Endodermal cell (in vitro differentiated cells): ENCODE data around the gene ZNF76. TPM values are rescaled to one million over a fixed set of nuclear protein-coding genes. Genes with fewer than 3 reads are reported as not detected.
A peak's percentile ranks its signal among the peaks of the same experiment; 100 is the strongest.

Experiments used
- DNase-seq: peaks from one replicate; pipeline ENCODE4 v3.0.0-alpha.2; 2017
- H3K27ac ChIP-seq: 2 replicates; pipeline ENCODE4 v1.5.1; 2013; ENCODE audit warnings: mild to moderate bottlenecking, low read depth, low read length, moderate library complexity
- H3K27me3 ChIP-seq: 2 replicates; pipeline ENCODE4 v1.6.1; 2013; ENCODE audit warnings: mild to moderate bottlenecking, low read length, moderate library complexity; ENCODE audit not compliant: insufficient read depth, control insufficient read depth, poor library complexity, severe bottlenecking
- H3K36me3 ChIP-seq: 2 replicates; pipeline ENCODE4 v1.7.0; 2013; ENCODE audit warnings: mild to moderate bottlenecking, low read length, moderate library complexity; ENCODE audit not compliant: control insufficient read depth, insufficient read depth
- H3K4me1 ChIP-seq: one replicate; pipeline ENCODE4 v1.7.0; 2013; ENCODE audit warnings: low read length; ENCODE audit not compliant: control insufficient read depth, insufficient read depth
- H3K4me3 ChIP-seq: 2 replicates; pipeline ENCODE4 v1.5.1; 2013; ENCODE audit warnings: mild to moderate bottlenecking, low read length, moderate library complexity
- H3K9ac ChIP-seq: 2 replicates; pipeline ENCODE4 v1.6.1; 2013; ENCODE audit warnings: mild to moderate bottlenecking, low read length, moderate library complexity; ENCODE audit not compliant: poor library complexity, severe bottlenecking; ENCODE audit errors: extremely low read depth
- H3K9me3 ChIP-seq: 2 replicates; pipeline ENCODE4 v1.6.1; 2013; ENCODE audit warnings: mild to moderate bottlenecking, low read length, moderate library complexity; ENCODE audit not compliant: control insufficient read depth
- H3K27ac Mint-ChIP-seq: 2 replicates; pipeline ENCODE4 v1.8.0; 2020; ENCODE audit warnings: mixed read lengths
- H3K27me3 Mint-ChIP-seq: 2 replicates; pipeline ENCODE4 v1.8.0; 2021; ENCODE audit warnings: mild to moderate bottlenecking, mixed read lengths; ENCODE audit not compliant: insufficient read depth
- H3K36me3 Mint-ChIP-seq: 2 replicates; pipeline ENCODE4 v1.8.0; 2020; ENCODE audit warnings: low read depth, mixed read lengths
- H3K4me1 Mint-ChIP-seq: 2 replicates; pipeline ENCODE4 v1.8.0; 2020; ENCODE audit warnings: mixed read lengths
- H3K4me3 Mint-ChIP-seq: 2 replicates; pipeline ENCODE4 v1.8.0; 2020; ENCODE audit warnings: mild to moderate bottlenecking, moderate library complexity, mixed read lengths
- H3K9me3 Mint-ChIP-seq: 2 replicates; pipeline ENCODE4 v1.8.0; 2020; ENCODE audit warnings: mild to moderate bottlenecking, mixed read lengths
- WGBS, 2 experiments: methylation state at CpG; one replicate each; pipeline versions ENCODE4 v1.1.5 to v1.1.7; 2013; ENCODE audit warnings: missing lambda C conversion rate in 2 of 2, mixed read lengths in 1 of 2; ENCODE audit not compliant: insufficient coverage in 1 of 2, insufficient read length in 1 of 2; 5-methylcytosine and 5-hydroxymethylcytosine counted together
- total RNA-seq, 2 donors: library from RNA; stranded (reverse); fragmentation: NEBNext Ultra II Directional in 1 of 2; extraction: Animal tissue kit (Norgen Biotek cat#: 25700) in 1 of 2; gene quantifications; 2 replicates in 1 of 2; 3 replicates in 1 of 2; pipeline ENCODE4 v1.2.1, GENCODE V29; 2021
- TF ChIP-seq, protein P1 (sequence below): fragments of 200-600 bp; sonication (generic); conservative IDR thresholded peaks from 2 replicates; pipeline ENCODE4 v1.5.0; 2021; ENCODE audit warnings: antibody characterized with exemption, mild to moderate bottlenecking

ZNF76 gene
- total RNA-seq, 2 donors from 2014 or later = 39.0 to 42.9 TPM

DNA sequence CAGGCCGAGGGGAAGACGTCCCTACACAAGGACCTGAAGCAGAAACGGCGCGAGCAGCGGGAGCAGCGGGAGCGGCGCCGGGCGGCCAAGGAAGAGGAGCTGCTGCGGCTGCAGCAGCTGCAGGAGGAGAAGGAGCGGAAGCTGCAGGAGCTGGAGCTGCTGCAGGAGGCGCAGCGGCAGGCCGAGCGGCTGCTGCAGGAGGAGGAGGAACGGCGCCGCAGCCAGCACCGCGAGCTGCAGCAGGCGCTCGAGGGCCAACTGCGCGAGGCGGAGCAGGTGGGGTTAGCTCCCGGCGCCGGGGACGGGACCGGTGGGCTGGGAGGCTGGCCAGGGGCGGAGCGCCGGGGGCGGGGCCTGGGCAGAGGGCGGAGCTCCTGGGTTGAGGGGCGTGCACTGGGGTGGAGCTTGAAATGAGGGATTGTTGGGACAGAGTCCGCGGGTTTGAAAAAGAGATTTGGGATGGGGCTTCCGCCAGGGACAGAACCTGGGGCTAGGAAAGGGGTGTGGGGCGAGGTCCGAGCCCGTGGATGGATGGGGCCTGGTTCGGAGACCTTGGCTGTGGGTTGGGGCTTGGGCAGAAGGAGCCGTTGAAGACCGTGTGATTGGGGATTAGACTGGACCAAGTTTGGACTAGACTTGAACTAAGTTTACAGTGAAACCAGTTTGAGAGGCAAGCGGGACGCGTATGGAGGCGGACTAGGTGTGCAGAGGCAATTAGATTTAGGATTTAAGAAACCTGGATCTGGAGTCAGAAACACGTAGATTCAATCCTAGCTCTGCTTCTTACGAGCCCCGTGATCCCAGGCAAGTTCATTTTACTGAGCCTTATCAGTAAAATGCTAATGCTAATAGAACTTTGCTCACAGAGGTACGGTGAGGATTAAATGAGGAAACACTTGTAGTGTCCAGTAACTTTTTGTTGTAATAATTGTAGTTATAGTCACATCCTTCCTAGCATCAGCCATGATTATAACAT is 58.9 kb downstream of the ZNF76 start:
- Histone ChIP-seq H3K27me3 (peaks cover 27% of the 10 kb centered on the region), H3K27ac (peak overlapping the region; percentile 38), H3K4me1 (peaks cover 6% of the 10 kb centered on the region), H3K36me3 (no peaks in the 10 kb centered on the region), H3K4me3 (peak overlapping the region; percentile 80), H3K9ac (no peak overlapping the region), H3K9me3 (no peaks in the 10 kb centered on the region)
- Mint-ChIP-seq H3K4me3 (peak overlapping the region; percentile 67), H3K9me3 (no peaks in the 10 kb centered on the region), H3K4me1 (peaks cover 5% of the 10 kb centered on the region), H3K36me3 (peaks cover 3% of the 10 kb centered on the region), H3K27me3 (peaks cover 27% of the 10 kb centered on the region), H3K27ac (peak overlapping the region; percentile 67)
- peak; percentile 99 for DNase-seq
- TF ChIP-seq, protein P1, sequence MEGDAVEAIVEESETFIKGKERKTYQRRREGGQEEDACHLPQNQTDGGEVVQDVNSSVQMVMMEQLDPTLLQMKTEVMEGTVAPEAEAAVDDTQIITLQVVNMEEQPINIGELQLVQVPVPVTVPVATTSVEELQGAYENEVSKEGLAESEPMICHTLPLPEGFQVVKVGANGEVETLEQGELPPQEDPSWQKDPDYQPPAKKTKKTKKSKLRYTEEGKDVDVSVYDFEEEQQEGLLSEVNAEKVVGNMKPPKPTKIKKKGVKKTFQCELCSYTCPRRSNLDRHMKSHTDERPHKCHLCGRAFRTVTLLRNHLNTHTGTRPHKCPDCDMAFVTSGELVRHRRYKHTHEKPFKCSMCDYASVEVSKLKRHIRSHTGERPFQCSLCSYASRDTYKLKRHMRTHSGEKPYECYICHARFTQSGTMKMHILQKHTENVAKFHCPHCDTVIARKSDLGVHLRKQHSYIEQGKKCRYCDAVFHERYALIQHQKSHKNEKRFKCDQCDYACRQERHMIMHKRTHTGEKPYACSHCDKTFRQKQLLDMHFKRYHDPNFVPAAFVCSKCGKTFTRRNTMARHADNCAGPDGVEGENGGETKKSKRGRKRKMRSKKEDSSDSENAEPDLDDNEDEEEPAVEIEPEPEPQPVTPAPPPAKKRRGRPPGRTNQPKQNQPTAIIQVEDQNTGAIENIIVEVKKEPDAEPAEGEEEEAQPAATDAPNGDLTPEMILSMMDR = no peak
- 18 to 32% methylated on average over 27 to 55 of the region's 55 CpGs for WGBS, 2 experiments

- H3K4me1 Mint-ChIP-seq = peaks cover 5% of the 10 kb centered on the region
- TF ChIP-seq, protein P1 = no peak
- no peaks in the 10 kb centered on the region for H3K36me3 ChIP-seq
- H3K27ac ChIP-seq = no peak overlapping the region
- H3K4me3 ChIP-seq = no peak overlapping the region
- peaks cover 27% of the 10 kb centered on the region for H3K27me3 Mint-ChIP-seq
- DNase-seq = peak; percentile 38
- WGBS, 2 experiments = 90 to 96% methylated on average over 8 to 19 of the region's 20 CpGs
- peaks cover 3% of the 10 kb centered on the region for H3K36me3 Mint-ChIP-seq
- H3K9ac ChIP-seq = no peak overlapping the region
- no peak overlapping the region for H3K27ac Mint-ChIP-seq
- H3K4me1 ChIP-seq = peaks cover 6% of the 10 kb centered on the region
- no peak overlapping the region for H3K4me3 Mint-ChIP-seq
- no peaks in the 10 kb centered on the region for H3K9me3 Mint-ChIP-seq
- no peaks in the 10 kb centered on the region for H3K9me3 ChIP-seq
- peaks cover 27% of the 10 kb centered on the region for H3K27me3 ChIP-seq
Observed at GRCh38 chr6:35319346-35320030, 60.0 kb downstream of the ZNF76 start.

DNA sequence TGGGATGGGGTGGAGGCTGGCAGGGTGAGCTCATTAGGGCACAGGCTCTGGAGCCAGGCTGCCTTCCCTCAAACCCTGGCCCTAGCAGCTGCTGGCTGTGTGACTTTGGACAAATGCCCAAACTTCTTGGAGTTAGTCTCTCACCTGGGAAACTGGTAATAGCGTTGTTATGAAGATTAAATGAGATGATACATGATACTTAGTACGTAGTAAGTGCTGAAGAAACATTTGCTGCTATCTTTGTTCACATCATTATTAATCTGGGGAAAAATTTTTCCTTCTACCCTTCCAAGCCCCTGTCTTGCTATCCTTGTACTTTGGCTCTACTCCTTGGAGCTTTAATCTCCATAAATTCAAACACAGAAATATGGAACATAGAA is 60.5 kb downstream of the ZNF76 start:
- Mint-ChIP-seq H3K27me3 (peaks cover 23% of the 10 kb centered on the region), H3K36me3 (peaks cover 3% of the 10 kb centered on the region), H3K4me1 (peaks cover 5% of the 10 kb centered on the region), H3K27ac (no peak overlapping the region), H3K4me3 (no peak overlapping the region), H3K9me3 (no peaks in the 10 kb centered on the region)
- H3K4me1 ChIP-seq = peaks cover 6% of the 10 kb centered on the region
- WGBS, 2 experiments = 98 to 100% methylated on average over 1 to 2 of the region's 2 CpGs
- no peak overlapping the region for H3K4me3 ChIP-seq
- TF ChIP-seq, protein P1 = no peak
- no peaks in the 10 kb centered on the region for H3K9me3 ChIP-seq
- no peaks in the 10 kb centered on the region for H3K36me3 ChIP-seq
- H3K27ac ChIP-seq = no peak overlapping the region
- H3K27me3 ChIP-seq = peaks cover 27% of the 10 kb centered on the region
- H3K9ac ChIP-seq = no peak overlapping the region
- no peak for DNase-seq
